AG20443 (cell line): ENCODE results near the gene CST5.
"Not testable (repeated sequence)": the region's sequence is repeated elsewhere in the genome, so short reads cannot be mapped to it uniquely, and the experiment has no call there.

Experiments used
- DNase-seq: peaks from one replicate; pipeline ENCODE4 v3.0.0; 2012; ENCODE audit warnings: low spot score, mixed read lengths

Gene CST5

GRCh38 chr20:23879328-23879798 lies at the start of gene CST5:
TSS of gene CST5 (minus strand) at chr20:23879748. CDS start at chr20:23879676, 72 bp downstream.
- DNase-seq = no peak

- no peak for DNase-seq
Measured at GRCh38 chr20:23928788-23929187, 49.2 kb upstream of the CST5 start.

GRCh38 chr20:23928353-23928752 lies 48.8 kb upstream of the CST5 start:
- no peak for DNase-seq

GRCh38 chr20:23926944-23927872 lies 47.7 kb upstream of the CST5 start:
- peak; percentile 60 for DNase-seq

GRCh38 chr20:23926526-23926880 lies 47.0 kb upstream of the CST5 start:
- no peak for DNase-seq

- no peak for DNase-seq
Measured at GRCh38 chr20:23925789-23926525, 46.4 kb upstream of the CST5 start.

GRCh38 chr20:23924751-23925150 lies 45.2 kb upstream of the CST5 start:
- DNase-seq = no peak

GRCh38 chr20:23923891-23924435 lies 44.4 kb upstream of the CST5 start:
- no peak for DNase-seq

GRCh38 chr20:23923311-23923710 lies 43.8 kb upstream of the CST5 start:
- DNase-seq = no peak

GRCh38 chr20:23920408-23921325 lies 41.1 kb upstream of the CST5 start:
- peak; percentile 45 for DNase-seq

- DNase-seq = no peak
Measured at GRCh38 chr20:23918896-23919295, 39.3 kb upstream of the CST5 start.

GRCh38 chr20:23918101-23918862 lies 38.7 kb upstream of the CST5 start:
- no peak for DNase-seq

GRCh38 chr20:23917024-23917725 lies 37.6 kb upstream of the CST5 start:
- no peak for DNase-seq

GRCh38 chr20:23915844-23916243 lies 36.3 kb upstream of the CST5 start:
- DNase-seq = no peak

GRCh38 chr20:23914469-23914868 lies 34.9 kb upstream of the CST5 start:
- not testable (repeated sequence) for DNase-seq

- no peak for DNase-seq
Measured at GRCh38 chr20:23910210-23910609, 30.7 kb upstream of the CST5 start.

- no peak for DNase-seq
Measured at GRCh38 chr20:23909390-23909789, 29.8 kb upstream of the CST5 start.

- no peak for DNase-seq
Measured at GRCh38 chr20:23907579-23907978, 28.0 kb upstream of the CST5 start.

GRCh38 chr20:23902396-23902795 lies 22.8 kb upstream of the CST5 start:
- DNase-seq = not testable (repeated sequence)

GRCh38 chr20:23890867-23891266 lies 11.3 kb upstream of the CST5 start:
- DNase-seq = not testable (repeated sequence)
